HL-60 (cell line): Measurements from ENCODE around the gene MAD1L1.

ENCODE experiments used
- DNase-seq, 2 experiments: peaks; one replicate each; pipeline ENCODE4 v3.0.0-alpha.2; 2010 to 2020; ENCODE audit warnings: low read depth in 1 of 2, low spot score in 1 of 2
- H3K27ac ChIP-seq: fragments of 250-450 bp; sonication (Bioruptor Pico); replicated peaks from 2 replicates; pipeline ENCODE4 v1.5.1; 2020; ENCODE audit warnings: mild to moderate bottlenecking, moderate library complexity
- H3K27me3 ChIP-seq: fragments of 250-450 bp; sonication (Bioruptor Pico); 2 replicates; pipeline ENCODE4 v1.5.1; 2021; ENCODE audit warnings: mild to moderate bottlenecking, moderate library complexity; ENCODE audit not compliant: insufficient read depth, poor library complexity, severe bottlenecking
- H3K4me3 ChIP-seq: replicated peaks from 2 replicates; pipeline ENCODE4 v1.5.1; 2011; ENCODE audit warnings: mild to moderate bottlenecking, control low read depth, low read length; ENCODE audit not compliant: insufficient read depth
- GABPA ChIP-seq: IDR thresholded peaks from 2 replicates; pipeline ENCODE4 v1.6.1; 2012; ENCODE audit warnings: low read depth
- POLR2AphosphoS5 ChIP-seq: IDR thresholded peaks from 2 replicates; pipeline ENCODE4 v1.6.1; 2012; ENCODE audit warnings: low read depth
- SPI1 ChIP-seq: IDR thresholded peaks from 2 replicates; pipeline ENCODE4 v1.6.1; 2012; ENCODE audit warnings: low read depth, mild to moderate bottlenecking, borderline replicate concordance
- TF ChIP-seq, protein P1 (sequence below): IDR thresholded peaks from one replicate; pipeline ENCODE4 v1.5.1; 2011; ENCODE audit warnings: low read length, control low read depth, inconsistent platforms; ENCODE audit not compliant: insufficient read depth
- TF ChIP-seq, protein P2 (sequence below): IDR thresholded peaks from 2 replicates; pipeline ENCODE4 v1.6.1; 2012; ENCODE audit warnings: low read depth; ENCODE audit not compliant: insufficient replicate concordance

MAD1L1 gene

DNA sequence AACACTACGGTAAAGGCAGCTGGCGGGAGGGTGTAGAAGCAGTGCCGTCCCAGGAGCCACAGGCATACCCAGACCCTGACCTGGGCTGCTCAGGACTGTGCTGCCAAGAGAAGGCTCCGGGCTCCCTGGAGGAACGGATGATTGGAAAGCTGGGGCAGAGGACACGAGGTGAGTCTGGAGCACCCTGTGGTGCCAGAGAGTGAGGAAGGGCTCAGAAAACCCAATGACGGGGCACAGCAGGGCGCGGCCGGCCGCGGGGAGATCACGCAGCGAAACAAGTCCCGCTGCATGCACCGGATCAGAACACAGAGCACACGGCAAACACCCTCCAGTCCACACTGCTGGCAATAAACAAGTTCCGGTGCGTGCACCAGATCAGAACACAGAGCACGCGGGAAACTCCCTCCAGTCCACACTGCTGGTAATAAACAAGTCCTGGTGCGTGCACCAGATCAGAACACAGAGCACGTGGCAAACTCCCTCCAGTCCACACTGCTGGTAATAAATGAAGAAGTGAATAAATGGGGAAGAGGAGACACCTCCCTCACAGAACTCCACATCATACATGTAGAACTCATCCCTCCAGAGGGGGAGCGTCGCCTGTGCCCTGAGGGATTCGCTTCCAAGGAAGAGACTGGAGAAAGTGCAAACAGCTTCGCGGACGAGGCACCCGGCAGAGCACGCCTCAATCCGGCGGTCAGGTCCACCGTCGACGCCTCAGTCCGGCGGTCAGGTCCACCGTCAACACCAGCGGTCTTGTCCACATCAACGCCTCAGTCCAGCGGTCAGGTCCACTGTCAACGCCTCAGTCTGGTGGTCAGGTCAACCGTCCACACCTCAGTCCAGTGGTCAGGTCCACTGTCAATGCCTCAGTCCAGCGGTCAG is 265.0 kb downstream of the MAD1L1 start:
- no peak overlapping the region for H3K4me3 ChIP-seq
- H3K27me3 ChIP-seq: no peaks in the 10 kb centered on the region
- no peak overlapping the region for H3K27ac ChIP-seq

DNA sequence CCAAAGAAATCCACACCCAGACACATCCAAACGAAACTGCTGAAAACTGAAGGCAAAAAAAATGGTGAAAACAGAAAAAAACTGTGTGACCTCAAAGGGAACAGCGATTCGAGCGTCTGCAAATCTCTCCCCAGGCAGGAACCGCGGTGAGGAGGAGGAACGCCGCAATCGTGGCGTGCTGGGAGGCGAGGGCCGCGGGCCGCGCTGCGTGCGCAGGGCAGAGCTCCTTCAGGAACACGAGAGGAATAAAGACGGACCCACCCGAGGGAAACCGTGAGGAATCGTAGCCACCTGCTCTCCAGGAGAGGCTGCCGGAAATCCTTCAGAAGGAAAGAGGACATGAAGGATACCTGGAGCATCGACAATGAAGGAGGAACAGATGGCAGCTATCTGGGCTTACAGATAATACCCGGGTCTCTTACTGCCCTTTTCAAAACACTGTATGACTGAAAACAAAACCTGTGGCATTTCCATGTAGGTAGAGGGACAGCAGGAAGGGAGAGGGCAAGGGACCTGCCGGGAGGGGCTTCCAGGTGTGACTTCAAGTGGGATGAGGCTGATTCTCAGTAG is 266.0 kb downstream of the MAD1L1 start:
- H3K27ac ChIP-seq: no peak overlapping the region
- H3K27me3 ChIP-seq: no peaks in the 10 kb centered on the region
- no peak for TF ChIP-seq POLR2AphosphoS5
- no peak for TF ChIP-seq SPI1
- TF ChIP-seq, protein P1, sequence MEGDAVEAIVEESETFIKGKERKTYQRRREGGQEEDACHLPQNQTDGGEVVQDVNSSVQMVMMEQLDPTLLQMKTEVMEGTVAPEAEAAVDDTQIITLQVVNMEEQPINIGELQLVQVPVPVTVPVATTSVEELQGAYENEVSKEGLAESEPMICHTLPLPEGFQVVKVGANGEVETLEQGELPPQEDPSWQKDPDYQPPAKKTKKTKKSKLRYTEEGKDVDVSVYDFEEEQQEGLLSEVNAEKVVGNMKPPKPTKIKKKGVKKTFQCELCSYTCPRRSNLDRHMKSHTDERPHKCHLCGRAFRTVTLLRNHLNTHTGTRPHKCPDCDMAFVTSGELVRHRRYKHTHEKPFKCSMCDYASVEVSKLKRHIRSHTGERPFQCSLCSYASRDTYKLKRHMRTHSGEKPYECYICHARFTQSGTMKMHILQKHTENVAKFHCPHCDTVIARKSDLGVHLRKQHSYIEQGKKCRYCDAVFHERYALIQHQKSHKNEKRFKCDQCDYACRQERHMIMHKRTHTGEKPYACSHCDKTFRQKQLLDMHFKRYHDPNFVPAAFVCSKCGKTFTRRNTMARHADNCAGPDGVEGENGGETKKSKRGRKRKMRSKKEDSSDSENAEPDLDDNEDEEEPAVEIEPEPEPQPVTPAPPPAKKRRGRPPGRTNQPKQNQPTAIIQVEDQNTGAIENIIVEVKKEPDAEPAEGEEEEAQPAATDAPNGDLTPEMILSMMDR: no peak
- no peak for TF ChIP-seq GABPA
- TF ChIP-seq, protein P2, sequence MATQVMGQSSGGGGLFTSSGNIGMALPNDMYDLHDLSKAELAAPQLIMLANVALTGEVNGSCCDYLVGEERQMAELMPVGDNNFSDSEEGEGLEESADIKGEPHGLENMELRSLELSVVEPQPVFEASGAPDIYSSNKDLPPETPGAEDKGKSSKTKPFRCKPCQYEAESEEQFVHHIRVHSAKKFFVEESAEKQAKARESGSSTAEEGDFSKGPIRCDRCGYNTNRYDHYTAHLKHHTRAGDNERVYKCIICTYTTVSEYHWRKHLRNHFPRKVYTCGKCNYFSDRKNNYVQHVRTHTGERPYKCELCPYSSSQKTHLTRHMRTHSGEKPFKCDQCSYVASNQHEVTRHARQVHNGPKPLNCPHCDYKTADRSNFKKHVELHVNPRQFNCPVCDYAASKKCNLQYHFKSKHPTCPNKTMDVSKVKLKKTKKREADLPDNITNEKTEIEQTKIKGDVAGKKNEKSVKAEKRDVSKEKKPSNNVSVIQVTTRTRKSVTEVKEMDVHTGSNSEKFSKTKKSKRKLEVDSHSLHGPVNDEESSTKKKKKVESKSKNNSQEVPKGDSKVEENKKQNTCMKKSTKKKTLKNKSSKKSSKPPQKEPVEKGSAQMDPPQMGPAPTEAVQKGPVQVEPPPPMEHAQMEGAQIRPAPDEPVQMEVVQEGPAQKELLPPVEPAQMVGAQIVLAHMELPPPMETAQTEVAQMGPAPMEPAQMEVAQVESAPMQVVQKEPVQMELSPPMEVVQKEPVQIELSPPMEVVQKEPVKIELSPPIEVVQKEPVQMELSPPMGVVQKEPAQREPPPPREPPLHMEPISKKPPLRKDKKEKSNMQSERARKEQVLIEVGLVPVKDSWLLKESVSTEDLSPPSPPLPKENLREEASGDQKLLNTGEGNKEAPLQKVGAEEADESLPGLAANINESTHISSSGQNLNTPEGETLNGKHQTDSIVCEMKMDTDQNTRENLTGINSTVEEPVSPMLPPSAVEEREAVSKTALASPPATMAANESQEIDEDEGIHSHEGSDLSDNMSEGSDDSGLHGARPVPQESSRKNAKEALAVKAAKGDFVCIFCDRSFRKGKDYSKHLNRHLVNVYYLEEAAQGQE: no peak
- no peak for DNase-seq
- H3K4me3 ChIP-seq: no peak overlapping the region

More for the DNA sequence above, 265.0 kb downstream of the MAD1L1 start:
- no peak for DNase-seq
- TF ChIP-seq, protein P2: no peak
- TF ChIP-seq GABPA: no peak
- no peak for TF ChIP-seq POLR2AphosphoS5
- TF ChIP-seq, protein P1: no peak
- TF ChIP-seq SPI1: no peak

DNA sequence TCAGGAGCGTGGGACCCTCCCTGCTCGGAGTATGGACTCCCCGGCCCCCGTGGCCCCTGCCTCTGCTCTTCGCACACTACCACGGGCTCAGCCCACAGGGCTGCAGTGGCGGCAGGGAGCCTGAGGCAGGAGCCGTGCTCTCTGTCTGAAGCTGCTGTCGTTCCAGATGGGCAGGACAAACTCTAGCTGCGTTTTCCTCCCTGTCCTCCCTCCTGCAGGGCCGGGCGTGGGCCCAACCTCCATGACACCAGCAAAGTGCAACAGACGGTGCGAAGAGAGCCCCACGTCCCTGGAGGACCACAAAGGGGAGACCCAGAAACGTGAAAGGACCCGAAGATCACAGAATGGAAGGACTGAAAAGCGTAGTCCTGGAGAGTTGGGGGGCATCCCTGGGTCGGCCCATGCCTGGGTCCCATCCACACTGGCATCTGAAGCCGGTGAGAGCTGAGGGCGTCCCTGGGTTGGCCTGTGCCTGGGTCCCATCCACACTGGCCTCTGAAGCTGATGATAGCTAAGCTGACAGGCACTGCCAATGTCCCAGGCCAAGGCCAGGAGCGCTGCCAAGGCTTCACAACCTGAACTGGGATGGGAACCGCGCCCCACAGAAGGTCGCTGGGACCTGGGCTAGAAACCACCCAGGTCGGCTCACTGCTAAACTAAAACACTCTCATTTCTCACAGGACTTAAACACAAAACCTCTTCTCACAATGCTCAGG is 267.0 kb downstream of the MAD1L1 start:
- H3K27ac ChIP-seq: no peak overlapping the region
- DNase-seq: no peak
- H3K4me3 ChIP-seq: no peak overlapping the region
- no peaks in the 10 kb centered on the region for H3K27me3 ChIP-seq
- TF ChIP-seq GABPA (no peak), SPI1 (no peak), POLR2AphosphoS5 (no peak)
- TF ChIP-seq, protein P1: no peak
- TF ChIP-seq, protein P2: no peak
